Heart left ventricle (tissue), 13 donors: ENCODE measurements around the gene SMCO2.

Experiments
- CTCF ChIP-seq, 12 donors: fragments of 200-600 bp; sonication (generic) in 4 of 12; IDR thresholded peaks; one replicate each; pipeline versions ENCODE4 v1.5.0 to v1.8.0; 2018 to 2022; ENCODE audit warnings: antibody characterized with exemption in 12 of 12, mild to moderate bottlenecking in 5 of 12
- POLR2A ChIP-seq, 2 donors: fragments of 450-650 bp; IDR thresholded peaks; one replicate each; pipeline ENCODE4 v1.6.1; 2017; ENCODE audit warnings: antibody characterized with exemption in 2 of 2, mild to moderate bottlenecking in 2 of 2, moderate library complexity in 2 of 2
- donor health status: ischemic (EF 13 %, LVEDD 7.1; RV severe dilation, severe dysfunction).
- donor health status: DM: no; HTN: yes; CAD: no.
- donor health status: DM: no; HTN: no; CAD: no.
- donor health status: ischemic (EF 25% LVEDD 6.9; RV normal size, moderate dysfunction).
- donor health status: ischemic (EF 25% LVEDD 5.7; RV mildly dilated, moderate dysfunction).
- donor health status: ischemic (EF 35%, LVEDD 5.7; RV mildly dilated, moderate dysfunction).
- donor health status: nonischemic (EF 11% LVEDD 7.7; RV severe dilation, severe dysfunction).
- donor health status: DM: yes; HTN: yes; CAD: no.
- donor health status: PGD.
- donor health status: ischemic (EF 29% LVEDD 5.4; RV normal size, mild dysfunction).
- donor health status: nonischemic (EF 23%, LVEDD 6.1; RV moderate dilation, normal function).

GRCh38 chr12:27504507-27504906 lies 58.0 kb downstream of the SMCO2 start:
- TF ChIP-seq CTCF (IDR thresholded peaks at IDR 0.05) (no peak), POLR2A (IDR thresholded peaks at IDR 0.05) (no peak)
